ENCODE results near the gene RWDD4.

GRCh38 chr4:183633476-183634400 is 25.2 kb downstream of the RWDD4 start:
- TF ChIP-seq CTCF (conservative IDR thresholded peaks at IDR 0.05; ENCODE audit: low read depth, low read length), result no peak
- TF ChIP-seq EZH2 (IDR thresholded peaks at IDR 0.05; ENCODE audit: borderline replicate concordance, low read depth, low read length, poor library complexity, severe bottlenecking), result no peak

Measured in A673 (cell line).